Measurements from ENCODE around the gene VPS52.

- TF ChIP-seq CTCF (conservative IDR thresholded peaks at IDR 0.05) (no peak), EZH2 (IDR thresholded peaks at IDR 0.05; ENCODE audit: low read depth) (no peak)
Observed at GRCh38 chr6:33272275-33273128, 826 bp upstream of the VPS52 start.
